ENCODE results near the gene FAM50B.

The FAM50B gene

GRCh38 chr6:3875486-3875885, 26.3 kb downstream of the FAM50B start:
- DNase-seq = no peak

- no peak for DNase-seq
Measured at GRCh38 chr6:3876101-3876500, 26.9 kb downstream of the FAM50B start.

GRCh38 chr6:3876866-3877265, 27.7 kb downstream of the FAM50B start:
- no peak for DNase-seq

GRCh38 chr6:3878048-3878666, 29.0 kb downstream of the FAM50B start:
- DNase-seq = no peak

GRCh38 chr6:3879194-3879952, 30.2 kb downstream of the FAM50B start:
- DNase-seq = no peak

GRCh38 chr6:3881711-3882421, 32.7 kb downstream of the FAM50B start:
- DNase-seq = no peak

- no peak for DNase-seq
Measured at GRCh38 chr6:3882431-3882830, 33.3 kb downstream of the FAM50B start.

GRCh38 chr6:3882866-3883265, 33.7 kb downstream of the FAM50B start:
- DNase-seq = no peak

GRCh38 chr6:3884007-3884745, 35.0 kb downstream of the FAM50B start:
- DNase-seq = no peak

- DNase-seq = no peak
Measured at GRCh38 chr6:3885262-3886036, 36.3 kb downstream of the FAM50B start.

- DNase-seq = no peak
Measured at GRCh38 chr6:3887150-3887700, 38.1 kb downstream of the FAM50B start.

- no peak for DNase-seq
Measured at GRCh38 chr6:3888153-3888957, 39.2 kb downstream of the FAM50B start.

- no peak for DNase-seq
Measured at GRCh38 chr6:3890047-3890446, 40.9 kb downstream of the FAM50B start.

- no peak for DNase-seq
Measured at GRCh38 chr6:3891883-3892282, 42.7 kb downstream of the FAM50B start.

GRCh38 chr6:3892603-3893002, 43.4 kb downstream of the FAM50B start:
- no peak for DNase-seq

- no peak for DNase-seq
Measured at GRCh38 chr6:3893487-3893886, 44.3 kb downstream of the FAM50B start.

- no peak for DNase-seq
Measured at GRCh38 chr6:3893917-3894316, 44.7 kb downstream of the FAM50B start.

GRCh38 chr6:3894590-3895311, 45.6 kb downstream of the FAM50B start:
- no peak for DNase-seq

- no peak for DNase-seq
Measured at GRCh38 chr6:3895312-3895653, 46.1 kb downstream of the FAM50B start.

- DNase-seq = no peak
Measured at GRCh38 chr6:3895805-3896204, 46.6 kb downstream of the FAM50B start.
